Hematopoietic multipotent progenitor cell (in vitro differentiated cells): Measurements from ENCODE around the gene CHP2. TPM values are rescaled to one million over a fixed set of nuclear protein-coding genes. Genes with fewer than 3 reads are reported as not detected.
"Not testable (repeated sequence)": the region's sequence is repeated elsewhere in the genome, so short reads cannot be mapped to it uniquely, and the experiment has no call there.

Experiments
- DNase-seq, 3 donors: peaks; one replicate each; pipeline ENCODE4 v3.0.0-alpha.2; 2011 to 2015; ENCODE audit warnings: low read depth in 2 of 3, low spot score in 2 of 3
- total RNA-seq: library from RNA; depleted of rRNA; stranded (reverse); fragments of >200 nt; gene quantifications from one replicate; pipeline ENCODE4 v1.2.3, GENCODE V29; 2012

The CHP2 gene
- total RNA-seq: not detected

- DNase-seq: peak in 2 of 3 donors; percentile 10 to 25
Measured at GRCh38 chr16:23754594-23755483, at the start of gene CHP2. CHP2 (plus strand) TSS chr16:23755026; CDS start chr16:23755050, 24 bp downstream.

GRCh38 chr16:23705517-23705902 lies 49.3 kb upstream of the CHP2 start:
- DNase-seq: no peak

GRCh38 chr16:23706439-23706838 lies 48.4 kb upstream of the CHP2 start:
- no peak for DNase-seq

GRCh38 chr16:23709536-23709935 lies 45.3 kb upstream of the CHP2 start:
- no peak for DNase-seq

GRCh38 chr16:23710008-23710407 lies 44.8 kb upstream of the CHP2 start:
- DNase-seq: no peak

GRCh38 chr16:23710504-23710903 lies 44.3 kb upstream of the CHP2 start:
- DNase-seq: no peak

GRCh38 chr16:23711785-23712184 lies 43.0 kb upstream of the CHP2 start:
- no peak for DNase-seq

GRCh38 chr16:23712976-23713375 lies 41.9 kb upstream of the CHP2 start, which contains the start of gene ERN2:
ERN2 (minus strand) TSS chr16:23713222; CDS start chr16:23713187, 35 bp downstream.
- DNase-seq: no peak

- no peak for DNase-seq
Measured at GRCh38 chr16:23716484-23716883, 38.3 kb upstream of the CHP2 start.

- not testable (repeated sequence) for DNase-seq
Measured at GRCh38 chr16:23722613-23723240, 32.1 kb upstream of the CHP2 start.

GRCh38 chr16:23724096-23724784 lies 30.6 kb upstream of the CHP2 start:
- no peak for DNase-seq

GRCh38 chr16:23724785-23725131 lies 30.1 kb upstream of the CHP2 start:
- DNase-seq: no peak

- no peak for DNase-seq
Measured at GRCh38 chr16:23726710-23727109, 28.1 kb upstream of the CHP2 start.

- no peak for DNase-seq
Measured at GRCh38 chr16:23728112-23728477, 26.7 kb upstream of the CHP2 start.

GRCh38 chr16:23729503-23730424 lies 25.1 kb upstream of the CHP2 start:
- DNase-seq: no peak

GRCh38 chr16:23734176-23734893 lies 20.5 kb upstream of the CHP2 start:
- no peak for DNase-seq

- not testable (repeated sequence) for DNase-seq
Measured at GRCh38 chr16:23737423-23738028, 17.3 kb upstream of the CHP2 start.

GRCh38 chr16:23739516-23739915 lies 15.3 kb upstream of the CHP2 start:
- DNase-seq: no peak

GRCh38 chr16:23741675-23742303 lies 13.0 kb upstream of the CHP2 start:
- DNase-seq: no peak
